ENCODE results near the gene FAM120B.

Gene FAM120B

DNA sequence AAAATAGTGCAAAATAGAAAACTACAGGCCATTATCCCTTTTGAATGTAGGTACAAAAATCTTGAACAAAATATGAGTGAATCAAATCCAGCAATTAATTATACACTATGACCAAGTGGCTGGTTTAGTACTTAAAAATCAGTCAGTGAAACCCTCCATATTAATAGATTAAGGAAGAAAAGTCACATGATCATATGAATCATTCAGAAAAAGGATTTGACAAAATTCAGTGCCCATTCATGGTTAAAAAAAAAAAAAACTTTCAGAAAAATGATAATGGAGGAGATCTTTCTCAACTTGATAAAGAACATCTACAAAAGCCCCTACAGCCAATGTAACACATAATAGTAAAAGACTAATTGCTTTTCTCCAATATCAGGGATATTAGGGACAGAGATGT, 75.0 kb downstream of the FAM120B start:
- Histone ChIP-seq H3K27ac (ENCODE audit: insufficient read depth in 1 of 2, low read depth in 1 of 2, low read length in 2 of 2, poor library complexity in 1 of 2, severe bottlenecking in 2 of 2) (no peak overlapping the region), H3K36me3 (ENCODE audit: control insufficient read depth in 4 of 4, insufficient read depth in 4 of 4, low read length in 3 of 4) (peaks cover 0 to 4% (median 4%) of the 10 kb centered on the region in 4 experiments), H3K27me3 (replicated peaks in 2 of 5; ENCODE audit: control insufficient read depth in 4 of 5, insufficient read depth in 5 of 5, low read length in 4 of 5) (no peaks in the 10 kb centered on the region), H3K4me1 (ENCODE audit: control extremely low read depth in 1 of 4, control insufficient read depth in 4 of 4, insufficient read depth in 4 of 4, low read length in 3 of 4) (peaks cover 0 to 3% (median 1%) of the 10 kb centered on the region in 4 experiments), H3K9me3 (ENCODE audit: control extremely low read depth in 1 of 5, control insufficient read depth in 4 of 5, insufficient read depth in 2 of 5, low read depth in 1 of 5, low read length in 4 of 5) (no peaks in the 10 kb centered on the region), H3K4me3 (ENCODE audit: control insufficient read depth in 1 of 7, extremely low read depth in 1 of 7, insufficient read depth in 4 of 7, low read depth in 2 of 7, low read length in 6 of 7) (no peak overlapping the region)
- POLR2A ChIA-PET: no interaction called here
- CTCF ChIA-PET: interaction anchor here (0.9 kb wide), 1 partner anchor 578 kb away, joined by 3 read pairs; no protein-coding TSS in a partner anchor
- DNase-seq: no peak

GRCh38 chr6:170383466-170384035, 77.0 kb downstream of the FAM120B start:
- Histone ChIP-seq H3K27me3 (replicated peaks in 2 of 5; ENCODE audit: control insufficient read depth in 4 of 5, insufficient read depth in 5 of 5, low read length in 4 of 5) (no peaks in the 10 kb centered on the region), H3K4me1 (ENCODE audit: control extremely low read depth in 1 of 4, control insufficient read depth in 4 of 4, insufficient read depth in 4 of 4, low read length in 3 of 4) (no peaks in the 10 kb centered on the region), H3K4me3 (ENCODE audit: control insufficient read depth in 1 of 7, extremely low read depth in 1 of 7, insufficient read depth in 4 of 7, low read depth in 2 of 7, low read length in 6 of 7) (no peak overlapping the region), H3K9me3 (ENCODE audit: control extremely low read depth in 1 of 5, control insufficient read depth in 4 of 5, insufficient read depth in 2 of 5, low read depth in 1 of 5, low read length in 4 of 5) (no peaks in the 10 kb centered on the region), H3K36me3 (ENCODE audit: control insufficient read depth in 4 of 4, insufficient read depth in 4 of 4, low read length in 3 of 4) (peaks cover 6 to 14% (median 8%) of the 10 kb centered on the region in 4 experiments), H3K27ac (ENCODE audit: insufficient read depth in 1 of 2, low read depth in 1 of 2, low read length in 2 of 2, poor library complexity in 1 of 2, severe bottlenecking in 2 of 2) (no peak overlapping the region)
- POLR2A ChIA-PET: no interaction called here
- WGBS (ENCODE audit: insufficient coverage): 96% methylated on average over 7 of the region's 8 CpGs
- CTCF ChIA-PET: no interaction called here
- DNase-seq: no peak

GRCh38 chr6:170385506-170385905, 78.9 kb downstream of the FAM120B start:
- CTCF ChIA-PET: interaction anchor here (0.9 to 2.2 kb wide), 4 partner anchors 11 to 554 kb away, joined by 3 to 7 read pairs (median 3); no protein-coding TSS in a partner anchor
- POLR2A ChIA-PET: no interaction called here

GRCh38 chr6:170388113-170388512, 81.6 kb downstream of the FAM120B start:
- ChIA-PET CTCF (interaction anchor here (0.9 kb wide), 1 partner anchor 129 kb away, joined by 4 read pairs; no protein-coding TSS in a partner anchor), POLR2A (no interaction called here)
- H3K9me3 ChIP-seq (ENCODE audit: control extremely low read depth in 1 of 5, control insufficient read depth in 4 of 5, insufficient read depth in 2 of 5, low read depth in 1 of 5, low read length in 4 of 5): no peaks in the 10 kb centered on the region
- DNase-seq: no peak
- no peak overlapping the region for H3K4me3 ChIP-seq (ENCODE audit: control insufficient read depth in 1 of 7, extremely low read depth in 1 of 7, insufficient read depth in 4 of 7, low read depth in 2 of 7, low read length in 6 of 7)
- H3K27me3 ChIP-seq (replicated peaks in 2 of 5; ENCODE audit: control insufficient read depth in 4 of 5, insufficient read depth in 5 of 5, low read length in 4 of 5): no peaks in the 10 kb centered on the region
- no peak overlapping the region for H3K27ac ChIP-seq (ENCODE audit: insufficient read depth in 1 of 2, low read depth in 1 of 2, low read length in 2 of 2, poor library complexity in 1 of 2, severe bottlenecking in 2 of 2)
- no peaks in the 10 kb centered on the region for H3K4me1 ChIP-seq (ENCODE audit: control extremely low read depth in 1 of 4, control insufficient read depth in 4 of 4, insufficient read depth in 4 of 4, low read length in 3 of 4)
- H3K36me3 ChIP-seq (ENCODE audit: control insufficient read depth in 4 of 4, insufficient read depth in 4 of 4, low read length in 3 of 4): peaks cover 11 to 42% (median 33%) of the 10 kb centered on the region in 4 experiments
- WGBS (ENCODE audit: insufficient coverage): 100% methylated on average over 3 of the region's 8 CpGs

More at GRCh38 chr6:170385506-170385905, 78.9 kb downstream of the FAM120B start:
- 100% methylated on average over 3 of the region's 5 CpGs for WGBS (ENCODE audit: insufficient coverage)
- Histone ChIP-seq H3K27ac (ENCODE audit: insufficient read depth in 1 of 2, low read depth in 1 of 2, low read length in 2 of 2, poor library complexity in 1 of 2, severe bottlenecking in 2 of 2) (no peak overlapping the region), H3K36me3 (ENCODE audit: control insufficient read depth in 4 of 4, insufficient read depth in 4 of 4, low read length in 3 of 4) (peaks cover 10 to 24% (median 19%) of the 10 kb centered on the region in 4 experiments), H3K4me3 (ENCODE audit: control insufficient read depth in 1 of 7, extremely low read depth in 1 of 7, insufficient read depth in 4 of 7, low read depth in 2 of 7, low read length in 6 of 7) (no peak overlapping the region), H3K27me3 (replicated peaks in 2 of 5; ENCODE audit: control insufficient read depth in 4 of 5, insufficient read depth in 5 of 5, low read length in 4 of 5) (no peaks in the 10 kb centered on the region), H3K4me1 (ENCODE audit: control extremely low read depth in 1 of 4, control insufficient read depth in 4 of 4, insufficient read depth in 4 of 4, low read length in 3 of 4) (no peaks in the 10 kb centered on the region), H3K9me3 (ENCODE audit: control extremely low read depth in 1 of 5, control insufficient read depth in 4 of 5, insufficient read depth in 2 of 5, low read depth in 1 of 5, low read length in 4 of 5) (no peaks in the 10 kb centered on the region)
- no peak for DNase-seq

DNA sequence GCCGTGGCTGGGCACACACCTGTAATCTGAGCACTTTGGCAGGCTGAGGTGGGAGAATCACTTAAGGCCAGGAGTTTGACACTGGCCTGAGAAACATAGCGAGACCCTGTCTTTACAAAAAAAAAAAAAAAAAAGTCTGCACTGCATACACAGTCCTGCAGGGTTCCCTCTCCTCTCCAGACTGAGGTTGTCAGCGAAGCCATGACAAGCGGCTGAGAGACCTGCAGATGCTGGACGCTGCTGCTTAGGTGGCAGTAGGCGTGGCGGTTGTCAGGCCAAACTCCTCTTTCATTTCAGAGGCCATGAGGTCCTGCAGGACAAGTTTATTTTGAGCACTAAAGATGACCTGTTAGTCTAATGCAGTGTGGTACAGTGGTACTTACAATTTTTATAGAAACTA, 86.5 kb downstream of the FAM120B start:
- Histone ChIP-seq H3K4me3 (ENCODE audit: control insufficient read depth in 1 of 7, extremely low read depth in 1 of 7, insufficient read depth in 4 of 7, low read depth in 2 of 7, low read length in 6 of 7) (no peak overlapping the region), H3K27me3 (replicated peaks in 2 of 5; ENCODE audit: control insufficient read depth in 4 of 5, insufficient read depth in 5 of 5, low read length in 4 of 5) (no peaks in the 10 kb centered on the region), H3K9me3 (ENCODE audit: control extremely low read depth in 1 of 5, control insufficient read depth in 4 of 5, insufficient read depth in 2 of 5, low read depth in 1 of 5, low read length in 4 of 5) (no peaks in the 10 kb centered on the region), H3K27ac (ENCODE audit: insufficient read depth in 1 of 2, low read depth in 1 of 2, low read length in 2 of 2, poor library complexity in 1 of 2, severe bottlenecking in 2 of 2) (no peak overlapping the region), H3K4me1 (ENCODE audit: control extremely low read depth in 1 of 4, control insufficient read depth in 4 of 4, insufficient read depth in 4 of 4, low read length in 3 of 4) (no peaks in the 10 kb centered on the region), H3K36me3 (ENCODE audit: control insufficient read depth in 4 of 4, insufficient read depth in 4 of 4, low read length in 3 of 4) (peaks cover 14 to 80% (median 61%) of the 10 kb centered on the region in 4 experiments)
- CTCF ChIA-PET: no interaction called here
- 98% methylated on average over 6 of the region's 7 CpGs for WGBS (ENCODE audit: insufficient coverage)
- POLR2A ChIA-PET: no interaction called here
- no peak for DNase-seq

GRCh38 chr6:170393807-170394399, 87.3 kb downstream of the FAM120B start:
- POLR2A ChIA-PET: no interaction called here
- no peak overlapping the region for H3K27ac ChIP-seq (ENCODE audit: insufficient read depth in 1 of 2, low read depth in 1 of 2, low read length in 2 of 2, poor library complexity in 1 of 2, severe bottlenecking in 2 of 2)
- no peak for DNase-seq
- H3K4me1 ChIP-seq (ENCODE audit: control extremely low read depth in 1 of 4, control insufficient read depth in 4 of 4, insufficient read depth in 4 of 4, low read length in 3 of 4): no peaks in the 10 kb centered on the region
- no peak overlapping the region for H3K4me3 ChIP-seq (ENCODE audit: control insufficient read depth in 1 of 7, extremely low read depth in 1 of 7, insufficient read depth in 4 of 7, low read depth in 2 of 7, low read length in 6 of 7)
- WGBS (ENCODE audit: insufficient coverage): over 99% methylated on average over 8 of the region's 9 CpGs
- H3K36me3 ChIP-seq (ENCODE audit: control insufficient read depth in 4 of 4, insufficient read depth in 4 of 4, low read length in 3 of 4): peaks cover 17 to 78% (median 56%) of the 10 kb centered on the region in 4 experiments
- CTCF ChIA-PET: interaction anchor here (1.1 to 1.5 kb wide), 2 partner anchors 81 to 123 kb away, joined by 3 read pairs; no protein-coding TSS in a partner anchor
- H3K9me3 ChIP-seq (ENCODE audit: control extremely low read depth in 1 of 5, control insufficient read depth in 4 of 5, insufficient read depth in 2 of 5, low read depth in 1 of 5, low read length in 4 of 5): no peaks in the 10 kb centered on the region
- no peaks in the 10 kb centered on the region for H3K27me3 ChIP-seq (replicated peaks in 2 of 5; ENCODE audit: control insufficient read depth in 4 of 5, insufficient read depth in 5 of 5, low read length in 4 of 5)

- POLR2A ChIA-PET: no interaction called here
- H3K27ac ChIP-seq (ENCODE audit: insufficient read depth in 1 of 2, low read depth in 1 of 2, low read length in 2 of 2, poor library complexity in 1 of 2, severe bottlenecking in 2 of 2): no peak overlapping the region
- H3K9me3 ChIP-seq (ENCODE audit: control extremely low read depth in 1 of 5, control insufficient read depth in 4 of 5, insufficient read depth in 2 of 5, low read depth in 1 of 5, low read length in 4 of 5): no peaks in the 10 kb centered on the region
- no peaks in the 10 kb centered on the region for H3K27me3 ChIP-seq (replicated peaks in 2 of 5; ENCODE audit: control insufficient read depth in 4 of 5, insufficient read depth in 5 of 5, low read length in 4 of 5)
- H3K4me1 ChIP-seq (ENCODE audit: control extremely low read depth in 1 of 4, control insufficient read depth in 4 of 4, insufficient read depth in 4 of 4, low read length in 3 of 4): no peaks in the 10 kb centered on the region
- CTCF ChIA-PET: interaction anchor here (1.5 kb wide), 1 partner anchor 80 kb away, joined by 3 read pairs; no protein-coding TSS in a partner anchor
- H3K4me3 ChIP-seq (ENCODE audit: control insufficient read depth in 1 of 7, extremely low read depth in 1 of 7, insufficient read depth in 4 of 7, low read depth in 2 of 7, low read length in 6 of 7): no peak overlapping the region
- H3K36me3 ChIP-seq (ENCODE audit: control insufficient read depth in 4 of 4, insufficient read depth in 4 of 4, low read length in 3 of 4): peaks cover 17 to 72% (median 48%) of the 10 kb centered on the region in 4 experiments
- DNase-seq: no peak
- 97% methylated on average over 6 of the region's 6 CpGs for WGBS (ENCODE audit: insufficient coverage)
These were observed 88.4 kb downstream of the FAM120B start for GRCh38 chr6:170394980-170395379.

Measured in common myeloid progenitor, CD34-positive (primary cell).